A549 (cell line): Measurements from ENCODE around the gene DDX41. TPM values are rescaled to one million over a fixed set of nuclear protein-coding genes. Genes with fewer than 3 reads are reported as not detected.

Experiments used
- ATAC-seq, 2 experiments: fragments of 200-7000 bp in 1 of 2; fragments of >200 bp in 1 of 2; cut with Nextera tagmentation in 1 of 2; cut with Tn5 transposase in 1 of 2; 3 replicates each; pipeline versions ENCODE4 v1.8.0 to v1.9.1; 2018 to 2020; ENCODE audit warnings: mild to moderate bottlenecking in 1 of 2, moderate library complexity in 1 of 2
- CTCF ChIA-PET: fragments of 300-600 bp; sonication (Branson Sonifier 250); formaldehyde crosslinking; extraction: SDS; loops from one replicate; lab custom pipeline; 2021; ENCODE audit warnings: antibody characterized with exemption, inconsistent platforms; lab: Yijun Ruan, JAX
- POLR2A ChIA-PET: fragments of 350-600 bp; formaldehyde crosslinking; extraction: SDS; loops from one replicate; lab custom pipeline; 2021; ENCODE audit warnings: antibody characterized with exemption, inconsistent platforms; lab: Yijun Ruan, JAX
- DNase-seq, 2 experiments: peaks; one replicate each; pipeline versions ENCODE4 v3.0.0 to v3.0.0-alpha.2; 2011 to 2016; ENCODE audit warnings: low read depth in 1 of 2, low spot score in 1 of 2
- FAIRE-seq: peaks from 2 replicates; lab custom pipeline; 2011; peaks lifted over from hg19 to GRCh38; lab: Jason Lieb, UNC
- H3K27ac ChIP-seq, 2 experiments: fragments of >200 bp; sonication (Bioruptor Twin); formaldehyde crosslinking; 3 replicates each; pipeline ENCODE4 v1.5.1; 2016 to 2017
- H3K4me1 ChIP-seq: fragments of >200 bp; sonication (Bioruptor Twin); formaldehyde crosslinking; 3 replicates; pipeline ENCODE4 v1.6.1; 2016
- H3K4me2 ChIP-seq: fragments of >200 bp; sonication (Bioruptor Twin); formaldehyde crosslinking; 3 replicates; pipeline ENCODE4 v1.6.1; 2016
- H3K4me3 ChIP-seq: fragments of >200 bp; sonication (Bioruptor Twin); formaldehyde crosslinking; 3 replicates; pipeline ENCODE4 v1.5.1; 2016
- H3K9me3 ChIP-seq: fragments of >200 bp; sonication (Bioruptor Twin); formaldehyde crosslinking; 3 replicates; pipeline ENCODE4 v1.6.1; 2016
- CEBPB ChIP-seq, 2 experiments: fragments of >200 bp in 1 of 2; sonication (Bioruptor Twin) in 1 of 2; formaldehyde crosslinking in 1 of 2; IDR thresholded peaks; 2 replicates each; pipeline ENCODE4 v1.6.1; 2012 to 2016
- CHD4 ChIP-seq: fragments of 200-600 bp; sonication (generic); IDR thresholded peaks from 2 replicates; pipeline ENCODE4 v1.6.1; 2016; ENCODE audit warnings: antibody characterized with exemption, mild to moderate bottlenecking, borderline replicate concordance
- EHF ChIP-seq: fragments of 250-450 bp; sonication (Bioruptor Pico); IDR thresholded peaks from 2 replicates; pipeline ENCODE4 v1.5.0; 2020; ENCODE audit warnings: mild to moderate bottlenecking
- EHMT2 ChIP-seq: fragments of 200-600 bp; sonication (generic); IDR thresholded peaks from 2 replicates; pipeline ENCODE4 v1.6.1; 2016; ENCODE audit warnings: antibody characterized with exemption, low read depth, mild to moderate bottlenecking, moderate library complexity
- FOSB ChIP-seq: fragments of 250-450 bp; sonication (Bioruptor Pico); IDR thresholded peaks from 2 replicates; pipeline ENCODE4 v1.5.0; 2020; ENCODE audit warnings: mild to moderate bottlenecking, moderate library complexity
- GATA3 ChIP-seq: IDR thresholded peaks from 2 replicates; pipeline ENCODE4 v1.6.1; 2012; ENCODE audit warnings: borderline replicate concordance
- HDAC2 ChIP-seq: fragments of 200-600 bp; sonication (generic); IDR thresholded peaks from 2 replicates; pipeline ENCODE4 v1.6.1; 2016
- HEYL ChIP-seq: fragments of 250-450 bp; sonication (Bioruptor Pico); IDR thresholded peaks from 2 replicates; pipeline ENCODE4 v1.8.0; 2021; ENCODE audit warnings: mild to moderate bottlenecking, moderate library complexity
- HOXA7 ChIP-seq: fragments of 250-450 bp; sonication (Bioruptor Pico); IDR thresholded peaks from 2 replicates; pipeline ENCODE4 v1.5.0; 2020; ENCODE audit warnings: mild to moderate bottlenecking, moderate library complexity
- HOXB13 ChIP-seq: fragments of 250-450 bp; sonication (Bioruptor Pico); IDR thresholded peaks from 2 replicates; pipeline ENCODE4 v1.5.0; 2020; ENCODE audit warnings: low read depth, mild to moderate bottlenecking, moderate library complexity
- MYC ChIP-seq: IDR thresholded peaks from 2 replicates; pipeline ENCODE4 v1.6.1; 2012; ENCODE audit warnings: mild to moderate bottlenecking, inconsistent platforms, low read length, improper control_type of control experiment, borderline replicate concordance
- NR3C1 ChIP-seq: fragments of >200 bp; sonication (Bioruptor Twin); formaldehyde crosslinking; IDR thresholded peaks from 3 replicates; pipeline ENCODE4 v1.6.1; 2017
- POLR2AphosphoS2 ChIP-seq: conservative IDR thresholded peaks from 2 replicates; pipeline ENCODE4 v1.6.1; 2012; ENCODE audit warnings: low read length, improper control_type of control experiment, inconsistent platforms
- RCOR1 ChIP-seq: fragments of 150-350 bp; IDR thresholded peaks from 2 replicates; pipeline ENCODE4 v1.6.1; 2014; ENCODE audit warnings: antibody characterized with exemption, low read length, low read depth
- RNF2 ChIP-seq: fragments of 200-600 bp; sonication (generic); IDR thresholded peaks from 2 replicates; pipeline ENCODE4 v1.6.1; 2016; ENCODE audit warnings: low read depth, mild to moderate bottlenecking, antibody characterized with exemption, moderate library complexity, borderline replicate concordance
- SREBF2 ChIP-seq: fragments of 450-650 bp; IDR thresholded peaks from 2 replicates; pipeline ENCODE4 v1.6.1; 2014; ENCODE audit warnings: mild to moderate bottlenecking, moderate library complexity
- TFCP2L1 ChIP-seq: fragments of 250-450 bp; sonication (Bioruptor Pico); IDR thresholded peaks from 2 replicates; pipeline ENCODE4 v1.5.0; 2021; ENCODE audit warnings: mild to moderate bottlenecking
- WGBS: methylation state at CpG from one replicate; pipeline ENCODE4 v1.1.6; 2017; ENCODE audit errors: missing lambda C conversion rate; 5-methylcytosine and 5-hydroxymethylcytosine counted together
- polyA plus RNA-seq, 4 experiments: library from polyadenylated mRNA; depleted of rRNA in 3 of 4; stranded (reverse); fragments of >200 nt; fragmentation: RNase III in 1 of 4; extraction: RNeasy Plus Mini Kit Qiagen cat#74134 plus additional on column Dnase treatment in 1 of 4; gene quantifications; 2 replicates in 3 of 4; 3 replicates in 1 of 4; pipeline ENCODE4 v1.2.3, GENCODE V29; 2011 to 2017
- TF ChIP-seq, protein P1 (sequence below): fragments of >200 bp; sonication (Bioruptor Twin); formaldehyde crosslinking; IDR thresholded peaks from 2 replicates; pipeline ENCODE4 v1.6.1; 2016
- TF ChIP-seq, protein P2 (sequence below): fragments of 450-650 bp; IDR thresholded peaks from 2 replicates; pipeline ENCODE4 v1.6.1; 2014; ENCODE audit warnings: antibody characterized with exemption
- TF ChIP-seq, protein P3 (sequence below): IDR thresholded peaks from 2 replicates; pipeline ENCODE4 v1.6.1; 2012; ENCODE audit warnings: low read depth, borderline replicate concordance
- TF ChIP-seq, protein P4 (sequence below): fragments of >200 bp; sonication (Bioruptor Twin); formaldehyde crosslinking; IDR thresholded peaks from 3 replicates; pipeline ENCODE4 v1.6.1; 2016
- TF ChIP-seq, protein P5 (sequence below): fragments of 150-350 bp; IDR thresholded peaks from 2 replicates; pipeline ENCODE4 v1.6.1; 2014; ENCODE audit warnings: low read depth, mild to moderate bottlenecking, low read length
- TF ChIP-seq, protein P6 (sequence below): fragments of 250-450 bp; sonication (Bioruptor Pico); IDR thresholded peaks from 2 replicates; pipeline ENCODE4 v1.5.0; 2020; ENCODE audit warnings: low read depth, mild to moderate bottlenecking, moderate library complexity

The DDX41 gene
- polyA plus RNA-seq, 2 of the 4 experiments (the other 2 are of a cell fraction): 90.7 to 172 TPM

DNA sequence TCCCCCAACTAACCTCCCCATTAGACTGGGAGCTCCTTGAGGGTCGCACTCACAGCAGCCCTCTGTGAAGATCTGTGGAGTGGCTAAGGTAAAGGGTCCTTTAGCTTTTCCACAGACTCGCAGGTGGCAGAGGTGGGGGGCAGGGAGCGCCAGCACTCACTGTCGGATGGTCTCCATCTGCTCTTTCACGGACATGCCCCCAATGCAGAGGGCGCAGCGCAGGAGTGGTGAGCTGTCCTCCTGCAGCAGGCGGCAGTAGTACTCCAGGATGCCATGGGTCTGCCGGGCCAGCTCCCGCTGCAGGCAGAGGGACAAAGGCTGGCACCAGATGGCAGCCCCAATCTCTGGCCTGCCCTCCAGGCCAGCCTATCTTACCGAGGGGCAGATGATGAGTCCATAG lies 2.2 kb downstream of the DDX41 start:
- Histone ChIP-seq H3K4me3 (no peak overlapping the region), H3K27ac (no peak overlapping the region), H3K4me1 (peaks cover 19% of the 10 kb centered on the region), H3K4me2 (no peak overlapping the region), H3K9me3 (no peaks in the 10 kb centered on the region)
- CTCF ChIA-PET: interaction anchor here (0.9 to 2.5 kb wide), 3 partner anchors 11 to 23 kb away, joined by 4 to 23 read pairs (median 7); no protein-coding TSS in a partner anchor
- TF ChIP-seq SREBF2: no peak
- TF ChIP-seq TFCP2L1 (CRISPR knock-in tag): no peak
- no peak for TF ChIP-seq EHF (CRISPR knock-in tag)
- no peak for TF ChIP-seq NR3C1
- 97% methylated on average over 6 of the region's 11 CpGs for WGBS
- POLR2A ChIA-PET: no interaction called here
- no peak for DNase-seq
- no peak for FAIRE-seq
- no peak for ATAC-seq

DNA sequence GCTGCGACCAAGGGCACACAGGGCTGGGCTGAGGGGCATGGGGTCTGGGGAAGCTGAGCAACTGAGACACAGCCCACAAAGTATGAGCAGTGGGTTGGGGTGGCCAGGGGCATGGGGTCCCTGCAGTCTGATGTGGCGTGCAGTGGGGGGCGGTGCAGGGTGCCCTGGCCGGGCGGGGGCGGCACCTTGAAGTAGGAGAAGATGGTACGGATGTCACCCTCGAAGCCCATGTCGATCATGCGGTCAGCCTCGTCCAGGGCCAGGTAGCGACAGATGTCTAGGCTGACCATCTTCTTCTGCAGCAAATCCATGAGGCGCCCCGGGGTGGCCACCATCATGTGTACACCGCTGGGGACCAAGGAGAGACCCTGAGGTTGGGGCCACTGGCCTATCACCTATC lies 3.3 kb downstream of the DDX41 start:
- ChIA-PET POLR2A (no interaction called here), CTCF (interaction anchor here (2.3 to 2.5 kb wide), 2 partner anchors 10 to 12 kb away, joined by 7 to 23 read pairs; no protein-coding TSS in a partner anchor)
- FAIRE-seq (no peak), DNase-seq (no peak), ATAC-seq (no peak)
- Histone ChIP-seq H3K4me3 (no peak overlapping the region), H3K4me1 (peaks cover 11% of the 10 kb centered on the region), H3K27ac (no peak overlapping the region), H3K4me2 (no peak overlapping the region), H3K9me3 (no peaks in the 10 kb centered on the region)
- TF ChIP-seq, protein P1, sequence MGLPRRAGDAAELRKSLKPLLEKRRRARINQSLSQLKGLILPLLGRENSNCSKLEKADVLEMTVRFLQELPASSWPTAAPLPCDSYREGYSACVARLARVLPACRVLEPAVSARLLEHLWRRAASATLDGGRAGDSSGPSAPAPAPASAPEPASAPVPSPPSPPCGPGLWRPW: no peak
- TF ChIP-seq HDAC2: no peak
- TF ChIP-seq, protein P2, sequence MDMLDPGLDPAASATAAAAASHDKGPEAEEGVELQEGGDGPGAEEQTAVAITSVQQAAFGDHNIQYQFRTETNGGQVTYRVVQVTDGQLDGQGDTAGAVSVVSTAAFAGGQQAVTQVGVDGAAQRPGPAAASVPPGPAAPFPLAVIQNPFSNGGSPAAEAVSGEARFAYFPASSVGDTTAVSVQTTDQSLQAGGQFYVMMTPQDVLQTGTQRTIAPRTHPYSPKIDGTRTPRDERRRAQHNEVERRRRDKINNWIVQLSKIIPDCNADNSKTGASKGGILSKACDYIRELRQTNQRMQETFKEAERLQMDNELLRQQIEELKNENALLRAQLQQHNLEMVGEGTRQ: no peak
- TF ChIP-seq, protein P3, sequence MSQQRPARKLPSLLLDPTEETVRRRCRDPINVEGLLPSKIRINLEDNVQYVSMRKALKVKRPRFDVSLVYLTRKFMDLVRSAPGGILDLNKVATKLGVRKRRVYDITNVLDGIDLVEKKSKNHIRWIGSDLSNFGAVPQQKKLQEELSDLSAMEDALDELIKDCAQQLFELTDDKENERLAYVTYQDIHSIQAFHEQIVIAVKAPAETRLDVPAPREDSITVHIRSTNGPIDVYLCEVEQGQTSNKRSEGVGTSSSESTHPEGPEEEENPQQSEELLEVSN: no peak
- TF ChIP-seq GATA3: no peak
- no peak for TF ChIP-seq MYC
- TF ChIP-seq CHD4: no peak
- no peak for TF ChIP-seq RCOR1
- TF ChIP-seq EHF (CRISPR knock-in tag): no peak
- TF ChIP-seq, protein P4, sequence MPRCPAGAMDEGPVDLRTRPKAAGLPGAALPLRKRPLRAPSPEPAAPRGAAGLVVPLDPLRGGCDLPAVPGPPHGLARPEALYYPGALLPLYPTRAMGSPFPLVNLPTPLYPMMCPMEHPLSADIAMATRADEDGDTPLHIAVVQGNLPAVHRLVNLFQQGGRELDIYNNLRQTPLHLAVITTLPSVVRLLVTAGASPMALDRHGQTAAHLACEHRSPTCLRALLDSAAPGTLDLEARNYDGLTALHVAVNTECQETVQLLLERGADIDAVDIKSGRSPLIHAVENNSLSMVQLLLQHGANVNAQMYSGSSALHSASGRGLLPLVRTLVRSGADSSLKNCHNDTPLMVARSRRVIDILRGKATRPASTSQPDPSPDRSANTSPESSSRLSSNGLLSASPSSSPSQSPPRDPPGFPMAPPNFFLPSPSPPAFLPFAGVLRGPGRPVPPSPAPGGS: no peak
- no peak for TF ChIP-seq CEBPB (IDR thresholded peaks at IDR 0.05)
- TF ChIP-seq RNF2: no peak
- no peak for TF ChIP-seq EHMT2
- TF ChIP-seq HEYL (CRISPR knock-in tag): no peak
- no peak for TF ChIP-seq HOXA7 (CRISPR knock-in tag)
- 93% methylated on average over 15 of the region's 15 CpGs for WGBS

DNA sequence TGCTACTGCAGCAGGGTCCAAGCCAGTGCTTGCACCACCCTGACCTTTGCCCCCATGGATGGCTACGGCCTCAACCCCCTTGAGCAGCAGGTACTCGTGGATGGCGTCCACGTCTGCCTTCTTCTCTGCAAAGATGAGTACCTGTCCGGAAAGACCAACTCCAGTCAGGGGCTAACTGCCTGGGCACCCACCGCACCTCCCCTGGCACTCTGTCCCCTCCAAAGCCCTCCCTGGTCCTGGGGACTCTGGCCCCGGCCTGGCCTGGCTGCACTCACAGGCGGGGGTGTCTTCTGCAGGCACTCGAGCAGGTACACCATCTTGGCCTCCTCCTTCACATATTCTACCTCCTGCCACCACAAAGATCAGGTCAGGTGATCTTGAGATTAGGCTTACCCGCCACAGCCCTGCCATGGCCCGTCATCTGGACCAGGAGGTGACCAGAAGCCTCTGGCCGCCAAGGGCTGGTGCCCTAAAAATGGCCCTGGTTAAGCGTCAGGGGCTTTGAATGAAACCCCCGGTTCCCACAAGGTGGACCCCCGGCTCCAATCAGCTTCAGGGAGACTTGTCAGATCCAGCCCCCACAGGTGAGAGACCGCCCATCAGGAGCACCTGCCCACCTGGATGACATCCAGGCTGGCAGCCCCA lies 3.9 kb downstream of the DDX41 start:
- 90% methylated on average over 15 of the region's 16 CpGs for WGBS
- TF ChIP-seq, protein P1: no peak
- TF ChIP-seq SREBF2: no peak
- TF ChIP-seq POLR2AphosphoS2: no peak
- no peak for TF ChIP-seq HOXB13
- TF ChIP-seq, protein P3: no peak
- TF ChIP-seq, protein P5, sequence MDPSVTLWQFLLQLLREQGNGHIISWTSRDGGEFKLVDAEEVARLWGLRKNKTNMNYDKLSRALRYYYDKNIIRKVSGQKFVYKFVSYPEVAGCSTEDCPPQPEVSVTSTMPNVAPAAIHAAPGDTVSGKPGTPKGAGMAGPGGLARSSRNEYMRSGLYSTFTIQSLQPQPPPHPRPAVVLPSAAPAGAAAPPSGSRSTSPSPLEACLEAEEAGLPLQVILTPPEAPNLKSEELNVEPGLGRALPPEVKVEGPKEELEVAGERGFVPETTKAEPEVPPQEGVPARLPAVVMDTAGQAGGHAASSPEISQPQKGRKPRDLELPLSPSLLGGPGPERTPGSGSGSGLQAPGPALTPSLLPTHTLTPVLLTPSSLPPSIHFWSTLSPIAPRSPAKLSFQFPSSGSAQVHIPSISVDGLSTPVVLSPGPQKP: no peak
- TF ChIP-seq, protein P6, sequence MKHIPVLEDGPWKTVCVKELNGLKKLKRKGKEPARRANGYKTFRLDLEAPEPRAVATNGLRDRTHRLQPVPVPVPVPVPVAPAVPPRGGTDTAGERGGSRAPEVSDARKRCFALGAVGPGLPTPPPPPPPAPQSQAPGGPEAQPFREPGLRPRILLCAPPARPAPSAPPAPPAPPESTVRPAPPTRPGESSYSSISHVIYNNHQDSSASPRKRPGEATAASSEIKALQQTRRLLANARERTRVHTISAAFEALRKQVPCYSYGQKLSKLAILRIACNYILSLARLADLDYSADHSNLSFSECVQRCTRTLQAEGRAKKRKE (CRISPR knock-in tag): no peak
- no peak for TF ChIP-seq FOSB (CRISPR knock-in tag)

More for the DNA sequence above, 3.9 kb downstream of the DDX41 start:
- no peak overlapping the region for H3K27ac ChIP-seq
- no peaks in the 10 kb centered on the region for H3K9me3 ChIP-seq
- ATAC-seq (no peak), DNase-seq (no peak), FAIRE-seq (no peak)
- no peak overlapping the region for H3K4me2 ChIP-seq
- ChIA-PET CTCF (interaction anchor here (2.3 to 2.5 kb wide), 2 partner anchors 9 to 12 kb away, joined by 7 to 23 read pairs; no protein-coding TSS in a partner anchor), POLR2A (no interaction called here)
- peaks cover 11% of the 10 kb centered on the region for H3K4me1 ChIP-seq
- no peak overlapping the region for H3K4me3 ChIP-seq
